Mucosa of rectum (tissue), 2 donors: ENCODE results near the gene CHRNG.
"Not testable (repeated sequence)": the region's sequence is repeated elsewhere in the genome, so short reads cannot be mapped to it uniquely, and the experiment has no call there.

Source experiments
- H3K27ac ChIP-seq, 2 donors: one replicate each; pipeline ENCODE4 v1.7.0; 2013; ENCODE audit warnings: inconsistent platforms in 2 of 2, low read depth in 2 of 2, low read length in 2 of 2
- H3K27me3 ChIP-seq, 2 donors: one replicate each; pipeline ENCODE4 v1.7.0; 2013; ENCODE audit warnings: low read length in 2 of 2; ENCODE audit not compliant: control insufficient read depth in 2 of 2, insufficient read depth in 2 of 2
- H3K36me3 ChIP-seq, 2 donors: one replicate each; pipeline ENCODE4 v1.7.0; 2013; ENCODE audit warnings: low read length in 2 of 2; ENCODE audit not compliant: control insufficient read depth in 2 of 2, insufficient read depth in 2 of 2
- H3K4me1 ChIP-seq, 2 donors: one replicate each; pipeline ENCODE4 v1.7.0; 2013; ENCODE audit warnings: low read length in 2 of 2, mild to moderate bottlenecking in 1 of 2; ENCODE audit not compliant: control insufficient read depth in 2 of 2, insufficient read depth in 2 of 2
- H3K4me3 ChIP-seq, 2 donors: one replicate each; pipeline ENCODE4 v1.7.0; 2013; ENCODE audit warnings: low read length in 2 of 2
- H3K9ac ChIP-seq, 2 donors: one replicate each; pipeline ENCODE4 v1.7.0; 2013; ENCODE audit warnings: low read length in 2 of 2, low read depth in 1 of 2, mild to moderate bottlenecking in 1 of 2
- H3K9me3 ChIP-seq, 2 donors: one replicate each; pipeline ENCODE4 v1.7.0; 2013; ENCODE audit warnings: low read length in 2 of 2; ENCODE audit not compliant: control insufficient read depth in 2 of 2
- donor health status: healthy.
- donor health status: Normal muscosa, but diverticular disease.

Gene CHRNG

DNA sequence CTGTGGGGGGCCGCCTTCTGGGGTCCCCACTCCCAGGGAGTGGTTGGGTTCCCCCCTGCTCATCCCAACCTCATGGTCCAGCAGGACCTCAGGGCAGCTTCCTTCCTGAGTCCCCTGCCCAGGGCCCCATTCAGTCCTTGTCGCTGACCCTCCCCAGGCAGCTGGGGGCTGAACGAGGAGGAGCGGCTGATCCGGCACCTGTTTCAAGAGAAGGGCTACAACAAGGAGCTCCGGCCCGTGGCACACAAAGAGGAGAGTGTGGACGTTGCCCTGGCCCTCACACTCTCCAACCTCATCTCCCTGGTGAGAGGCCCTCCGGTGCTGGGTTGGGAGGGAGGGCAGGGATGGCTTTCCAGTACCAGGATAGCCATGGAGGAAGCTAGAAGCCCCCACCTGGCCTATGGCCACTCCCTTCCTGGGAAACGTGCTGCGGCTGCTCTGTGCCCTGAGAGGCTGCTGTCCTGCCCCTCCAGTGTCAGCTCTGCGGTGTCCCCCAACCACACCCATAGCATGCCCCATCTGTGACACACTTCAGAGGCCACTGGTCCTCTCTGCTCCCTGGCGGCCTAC, 13.0 kb upstream of the CHRNG start:
- H3K4me3 ChIP-seq = no peak overlapping the region
- H3K27me3 ChIP-seq = peaks cover 17 to 21% of the 10 kb centered on the region in 2 donors
- no peak overlapping the region for H3K27ac ChIP-seq
- H3K4me1 ChIP-seq = no peaks in the 10 kb centered on the region
- H3K36me3 ChIP-seq = no peaks in the 10 kb centered on the region
- no peaks in the 10 kb centered on the region for H3K9me3 ChIP-seq
- no peak overlapping the region for H3K9ac ChIP-seq

DNA sequence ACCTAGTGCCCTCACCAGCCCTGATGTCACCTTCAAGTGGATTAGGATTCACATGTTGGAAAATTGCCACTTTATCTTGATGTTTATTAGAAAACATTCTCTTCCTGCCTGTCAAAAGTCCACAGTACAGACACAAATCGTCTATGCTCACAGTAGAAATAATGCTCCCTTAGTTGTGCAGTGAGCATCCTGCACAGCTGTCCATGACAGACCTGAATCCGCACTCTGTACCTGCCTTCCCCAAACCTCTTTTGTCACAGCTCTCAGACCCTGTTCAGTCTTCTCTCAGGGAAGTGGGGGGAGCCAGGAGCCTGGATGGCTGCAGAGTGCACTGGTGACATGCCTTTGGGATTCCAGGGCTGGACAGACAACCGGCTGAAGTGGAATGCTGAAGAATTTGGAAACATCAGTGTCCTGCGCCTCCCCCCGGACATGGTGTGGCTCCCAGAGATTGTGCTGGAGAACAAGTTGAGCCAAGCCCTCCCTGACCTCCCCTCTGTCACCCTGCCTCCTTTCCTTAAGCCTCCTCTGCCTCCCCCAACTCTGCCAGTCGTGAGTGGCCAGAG, 11.5 kb upstream of the CHRNG start:
- Histone ChIP-seq H3K27ac (no peak overlapping the region), H3K9me3 (no peaks in the 10 kb centered on the region), H3K9ac (no peak overlapping the region), H3K4me1 (no peaks in the 10 kb centered on the region), H3K4me3 (no peak overlapping the region), H3K27me3 (peaks cover 12 to 14% of the 10 kb centered on the region in 2 donors), H3K36me3 (no peaks in the 10 kb centered on the region)

DNA sequence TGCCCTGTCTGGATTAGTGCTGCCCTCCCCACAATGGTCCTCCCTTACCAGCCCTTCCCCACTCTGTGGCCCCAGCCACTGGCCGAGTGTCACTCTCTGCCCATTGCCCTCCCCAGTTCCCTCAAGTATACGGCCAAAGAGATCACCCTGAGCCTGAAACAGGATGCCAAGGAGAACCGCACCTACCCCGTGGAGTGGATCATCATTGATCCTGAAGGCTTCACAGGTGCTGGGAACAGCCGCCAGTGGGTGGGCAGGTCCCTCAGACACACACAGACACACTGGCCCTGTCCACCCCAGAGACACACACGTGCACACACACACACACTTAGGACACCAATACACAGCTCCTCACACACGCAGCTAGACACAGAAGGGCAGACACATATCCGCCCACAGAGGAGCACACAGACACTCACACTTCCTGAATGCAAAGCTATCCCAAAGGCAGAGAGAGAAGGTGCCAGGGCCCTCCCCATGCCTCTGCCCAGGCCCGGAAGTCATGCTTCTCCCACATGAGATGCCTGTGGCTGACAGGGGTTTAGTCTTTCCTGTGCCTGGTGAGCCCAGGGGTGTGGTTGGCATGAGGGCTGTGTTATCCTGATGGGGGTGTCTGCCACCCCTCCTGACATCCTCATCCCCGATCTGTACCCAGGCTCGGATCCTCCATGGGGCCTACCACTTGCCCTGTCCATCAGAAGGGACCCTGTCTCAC, 10.6 kb upstream of the CHRNG start:
- Histone ChIP-seq H3K4me3 (no peak overlapping the region), H3K27me3 (peaks cover 7 to 11% of the 10 kb centered on the region in 2 donors), H3K36me3 (no peaks in the 10 kb centered on the region), H3K4me1 (no peaks in the 10 kb centered on the region), H3K9me3 (no peaks in the 10 kb centered on the region), H3K9ac (no peak overlapping the region), H3K27ac (no peak overlapping the region)

DNA sequence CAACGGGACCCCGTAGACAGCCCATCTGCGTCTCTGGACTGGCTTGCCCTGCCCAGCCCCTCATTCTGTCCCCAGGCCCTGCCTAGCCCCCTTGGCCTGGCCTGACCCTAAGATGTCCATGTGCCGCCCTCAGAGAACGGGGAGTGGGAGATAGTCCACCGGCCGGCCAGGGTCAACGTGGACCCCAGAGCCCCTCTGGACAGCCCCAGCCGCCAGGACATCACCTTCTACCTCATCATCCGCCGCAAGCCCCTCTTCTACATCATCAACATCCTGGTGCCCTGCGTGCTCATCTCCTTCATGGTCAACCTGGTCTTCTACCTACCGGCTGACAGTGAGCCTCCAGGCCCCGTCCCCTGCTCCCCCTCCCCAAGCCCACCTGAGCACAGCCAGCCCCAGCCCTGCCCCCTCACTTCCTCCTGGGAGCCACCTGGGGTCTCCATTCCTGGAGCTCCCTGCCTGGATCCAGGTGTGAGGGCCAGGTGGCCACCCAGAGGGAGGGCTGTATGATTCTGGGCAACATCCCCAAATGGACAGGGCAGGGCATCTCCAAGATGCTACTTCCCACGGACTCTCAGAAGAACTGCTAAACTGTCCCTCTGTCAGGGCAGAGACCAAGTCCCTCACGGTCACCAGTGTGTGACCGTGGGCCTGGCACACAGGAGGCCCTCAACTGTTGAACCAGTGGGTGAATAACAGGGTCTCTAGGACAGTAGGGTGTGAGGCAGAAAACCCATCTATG, 9.5 kb upstream of the CHRNG start:
- Histone ChIP-seq H3K4me3 (no peak overlapping the region), H3K4me1 (no peaks in the 10 kb centered on the region), H3K36me3 (no peaks in the 10 kb centered on the region), H3K27me3 (peaks cover 0 to 4% of the 10 kb centered on the region in 2 donors), H3K9ac (no peak overlapping the region), H3K9me3 (no peaks in the 10 kb centered on the region), H3K27ac (no peak overlapping the region)

DNA sequence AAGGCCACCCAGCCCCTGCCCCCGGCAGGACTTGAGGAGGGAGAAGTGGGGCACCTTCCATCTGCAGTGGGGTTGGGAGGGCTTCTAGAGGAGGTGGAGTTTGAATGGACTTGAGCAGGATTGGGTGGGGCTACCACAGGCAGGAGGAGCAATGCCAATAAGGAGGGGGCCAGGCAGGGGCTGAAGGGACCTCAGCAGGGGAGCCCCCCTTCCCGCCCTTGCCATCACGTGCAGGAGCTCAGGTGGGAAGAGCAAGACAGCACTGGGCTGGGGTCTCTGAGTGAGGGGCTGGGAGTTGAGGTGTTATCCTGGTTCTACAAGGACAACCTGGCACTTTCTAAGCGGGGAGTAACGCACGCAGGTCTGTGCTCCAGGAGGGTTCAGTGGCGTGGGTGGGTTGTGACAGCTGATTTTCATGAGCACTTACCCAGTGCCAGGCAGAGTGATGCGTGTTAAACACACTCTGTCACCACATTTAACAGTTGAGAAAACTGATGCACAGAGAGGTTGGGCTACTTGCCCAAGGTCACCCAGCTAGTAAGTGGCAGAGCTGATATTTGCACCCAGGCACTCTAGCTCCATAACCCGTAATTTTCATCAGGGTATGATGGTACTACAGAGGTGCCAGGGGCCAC, 8.7 kb upstream of the CHRNG start:
- Histone ChIP-seq H3K4me1 (no peaks in the 10 kb centered on the region), H3K9me3 (no peaks in the 10 kb centered on the region), H3K27me3 (peaks cover 0 to 4% of the 10 kb centered on the region in 2 donors), H3K36me3 (no peaks in the 10 kb centered on the region), H3K27ac (no peak overlapping the region), H3K4me3 (no peak overlapping the region), H3K9ac (no peak overlapping the region)

DNA sequence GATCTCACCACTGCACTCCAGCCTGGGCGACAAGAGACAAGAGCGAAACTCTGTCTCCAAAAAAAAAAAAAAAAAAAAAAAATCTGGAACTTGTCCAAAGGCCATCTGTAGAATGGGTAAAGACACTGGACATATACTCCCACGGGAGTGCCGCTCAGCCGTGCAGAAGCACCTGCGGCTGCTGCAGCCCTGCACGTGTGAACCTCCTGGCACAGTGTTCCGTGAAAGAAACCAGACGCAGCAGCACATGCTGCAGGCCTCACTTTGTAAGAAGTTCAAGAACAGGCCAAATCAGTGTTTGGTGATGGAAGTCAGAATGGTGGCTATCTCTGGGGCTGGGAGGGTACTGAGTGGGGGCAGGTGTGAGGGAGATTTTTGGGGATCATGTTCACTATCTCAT, 7.1 kb upstream of the CHRNG start:
- H3K4me1 ChIP-seq = no peaks in the 10 kb centered on the region

DNA sequence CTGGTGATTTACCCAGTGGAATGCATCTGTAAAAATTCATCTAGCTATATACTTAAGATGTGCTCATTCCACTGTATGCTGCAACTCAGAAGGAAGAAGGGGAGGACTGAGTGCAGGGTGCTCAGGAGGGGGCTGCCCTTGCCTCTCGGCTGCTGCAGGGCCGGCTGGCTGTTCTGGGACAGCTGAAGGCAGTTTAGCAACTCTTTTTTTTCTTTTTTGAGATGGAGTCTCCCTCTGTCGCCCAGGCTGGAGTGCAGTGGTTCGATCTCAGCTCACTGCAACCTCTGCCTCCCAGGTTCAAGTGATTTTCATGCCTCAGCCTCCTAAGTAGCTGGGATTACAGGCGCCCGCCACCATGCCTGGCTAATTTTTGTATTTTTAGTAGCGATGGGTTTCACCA, 6.7 kb upstream of the CHRNG start:
- not testable (repeated sequence) for H3K4me1 ChIP-seq, H3K27ac ChIP-seq, H3K9me3 ChIP-seq, H3K36me3 ChIP-seq, H3K27me3 ChIP-seq, H3K9ac ChIP-seq, H3K4me3 ChIP-seq

More for the DNA sequence above, 7.1 kb upstream of the CHRNG start:
- Histone ChIP-seq H3K4me3 (no peak overlapping the region), H3K9ac (no peak overlapping the region), H3K27me3 (peaks cover 0 to 4% of the 10 kb centered on the region in 2 donors), H3K9me3 (peaks cover 0 to 3% of the 10 kb centered on the region in 2 donors), H3K36me3 (no peaks in the 10 kb centered on the region), H3K27ac (no peak overlapping the region)

DNA sequence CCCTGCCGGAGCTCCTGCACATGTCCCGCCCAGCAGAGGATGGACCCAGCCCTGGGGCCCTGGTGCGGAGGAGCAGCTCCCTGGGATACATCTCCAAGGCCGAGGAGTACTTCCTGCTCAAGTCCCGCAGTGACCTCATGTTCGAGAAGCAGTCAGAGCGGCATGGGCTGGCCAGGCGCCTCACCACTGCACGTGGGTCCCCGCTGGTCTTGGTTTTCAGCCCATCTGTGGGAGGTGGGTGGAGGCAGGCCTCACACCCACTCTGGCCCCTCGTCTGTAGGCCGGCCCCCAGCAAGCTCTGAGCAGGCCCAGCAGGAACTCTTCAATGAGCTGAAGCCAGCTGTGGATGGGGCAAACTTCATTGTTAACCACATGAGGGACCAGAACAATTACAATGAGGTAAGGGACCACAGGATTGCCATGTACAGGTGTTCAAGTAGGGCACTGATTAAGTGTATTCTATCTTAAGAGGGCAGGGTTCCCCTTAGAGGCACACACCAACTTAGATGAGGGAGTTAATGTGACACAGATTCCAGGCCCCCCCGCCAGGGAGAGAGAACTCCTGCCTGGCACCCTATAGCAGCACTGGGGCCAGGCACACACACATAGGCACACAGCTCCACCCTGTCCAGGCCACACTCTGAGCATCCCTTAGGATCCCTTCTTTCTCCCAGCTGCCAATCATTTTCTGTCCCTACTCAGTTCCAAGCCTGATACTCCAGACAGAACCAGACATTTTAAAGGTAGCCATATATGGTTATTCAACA, 5.4 kb upstream of the CHRNG start:
- Histone ChIP-seq H3K36me3 (no peaks in the 10 kb centered on the region), H3K9me3 (peaks cover 0 to 3% of the 10 kb centered on the region in 2 donors), H3K9ac (no peak overlapping the region), H3K4me3 (no peak overlapping the region), H3K27me3 (peaks cover 2% of the 10 kb centered on the region in 2 donors), H3K4me1 (no peaks in the 10 kb centered on the region), H3K27ac (no peak overlapping the region)

DNA sequence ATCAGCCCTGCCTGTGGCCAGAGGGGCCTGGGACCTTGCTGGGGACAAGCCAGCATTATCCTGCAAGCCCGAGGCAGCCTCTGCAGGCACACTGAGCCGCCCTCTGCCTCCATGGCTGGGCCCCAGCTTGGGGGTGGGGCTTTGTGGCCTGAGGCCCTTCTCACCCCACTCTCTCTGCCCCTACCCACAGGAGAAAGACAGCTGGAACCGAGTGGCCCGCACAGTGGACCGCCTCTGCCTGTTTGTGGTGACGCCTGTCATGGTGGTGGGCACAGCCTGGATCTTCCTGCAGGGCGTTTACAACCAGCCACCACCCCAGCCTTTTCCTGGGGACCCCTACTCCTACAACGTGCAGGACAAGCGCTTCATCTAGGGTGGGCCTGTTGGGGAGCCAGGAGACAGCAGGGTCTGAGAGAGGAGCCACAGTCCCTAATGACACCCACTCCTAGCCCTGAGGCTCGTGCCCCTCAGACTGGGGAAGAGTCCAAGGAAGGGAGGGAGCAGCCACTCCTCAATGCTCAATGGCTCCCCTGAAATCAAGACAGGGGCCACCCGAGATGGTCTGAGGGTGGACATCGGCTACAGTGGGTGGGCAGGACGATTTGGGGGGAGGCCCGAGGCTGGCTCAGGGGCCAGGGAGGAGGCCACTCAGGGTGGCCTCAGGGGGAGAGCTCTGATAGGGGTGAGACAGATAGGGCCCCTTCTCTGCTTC, 4.4 kb upstream of the CHRNG start:
- Histone ChIP-seq H3K27me3 (peaks cover 5% of the 10 kb centered on the region in 2 donors), H3K4me3 (no peak overlapping the region), H3K9ac (no peak overlapping the region), H3K27ac (no peak overlapping the region), H3K9me3 (peaks cover 0 to 3% of the 10 kb centered on the region in 2 donors), H3K4me1 (no peaks in the 10 kb centered on the region), H3K36me3 (no peaks in the 10 kb centered on the region)
